IPS DF 6.9 (cell line): ENCODE data around the gene ANXA11.

ENCODE experiments used
- DNase-seq: peaks from one replicate; pipeline ENCODE4 v3.0.0-alpha.2; 2013; ENCODE audit warnings: low read depth, low spot score
- H3K27ac ChIP-seq: one replicate; pipeline ENCODE4 v1.5.1; 2013; ENCODE audit warnings: low read length, control low read depth
- H3K27me3 ChIP-seq: 2 replicates; pipeline ENCODE4 v1.6.1; 2013; ENCODE audit warnings: mild to moderate bottlenecking, low read length; ENCODE audit not compliant: control insufficient read depth, insufficient read depth
- H3K36me3 ChIP-seq: 2 replicates; pipeline ENCODE4 v1.6.1; 2013; ENCODE audit warnings: low read length; ENCODE audit not compliant: control insufficient read depth, insufficient read depth
- H3K4me1 ChIP-seq: 2 replicates; pipeline ENCODE4 v1.6.1; 2013; ENCODE audit warnings: low read length; ENCODE audit not compliant: control insufficient read depth, insufficient read depth
- H3K4me3 ChIP-seq: 2 replicates; pipeline ENCODE4 v1.5.1; 2013; ENCODE audit warnings: mild to moderate bottlenecking, low read length
- H3K9me3 ChIP-seq: 2 replicates; pipeline ENCODE4 v1.6.1; 2013; ENCODE audit warnings: low read length, inconsistent platforms; ENCODE audit not compliant: control insufficient read depth, insufficient read depth
- WGBS: extraction: QIAGEN DNeasy Blood & Tissue Kit; methylation state at CpG from one replicate; pipeline ENCODE4 v1.1.7; 2013; ENCODE audit warnings: mixed read lengths, missing lambda C conversion rate; ENCODE audit not compliant: insufficient read length, insufficient coverage; 5-methylcytosine and 5-hydroxymethylcytosine counted together

Gene ANXA11

GRCh38 chr10:80174641-80175395, 30.5 kb downstream of the ANXA11 start:
- DNase-seq: no peak
- no peaks in the 10 kb centered on the region for H3K9me3 ChIP-seq
- H3K36me3 ChIP-seq: no peaks in the 10 kb centered on the region
- peaks cover 4% of the 10 kb centered on the region for H3K4me1 ChIP-seq
- no CpG with 5 or more reads among the region's 15 CpGs for WGBS
- H3K27me3 ChIP-seq: no peaks in the 10 kb centered on the region
- H3K4me3 ChIP-seq: no peak overlapping the region
- no peak overlapping the region for H3K27ac ChIP-seq

DNA sequence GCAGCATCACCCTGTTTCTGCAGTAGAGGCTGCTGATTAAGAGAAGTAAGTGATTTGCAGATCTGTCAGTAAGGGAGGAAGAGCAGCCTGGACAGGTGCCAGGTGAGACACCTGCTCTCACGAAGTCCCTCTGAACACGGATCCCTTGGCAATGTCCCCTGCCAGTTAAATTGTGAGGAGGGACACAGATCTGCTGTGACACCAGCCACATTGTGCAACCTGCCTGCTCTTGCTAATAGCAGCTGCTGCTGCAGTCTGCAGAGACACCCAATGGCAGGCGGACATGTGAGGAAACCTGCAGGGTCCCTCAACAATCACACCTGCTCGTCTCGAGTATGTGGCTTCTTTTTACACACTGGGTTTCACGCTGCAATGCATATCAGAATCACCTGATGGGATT, 31.9 kb downstream of the ANXA11 start:
- no peak overlapping the region for H3K27ac ChIP-seq
- no peak overlapping the region for H3K4me3 ChIP-seq
- WGBS: no CpG with 5 or more reads among the region's 6 CpGs
- no peaks in the 10 kb centered on the region for H3K9me3 ChIP-seq
- peaks cover 4% of the 10 kb centered on the region for H3K4me1 ChIP-seq
- DNase-seq: no peak
- H3K36me3 ChIP-seq: no peaks in the 10 kb centered on the region
- H3K27me3 ChIP-seq: no peaks in the 10 kb centered on the region

DNA sequence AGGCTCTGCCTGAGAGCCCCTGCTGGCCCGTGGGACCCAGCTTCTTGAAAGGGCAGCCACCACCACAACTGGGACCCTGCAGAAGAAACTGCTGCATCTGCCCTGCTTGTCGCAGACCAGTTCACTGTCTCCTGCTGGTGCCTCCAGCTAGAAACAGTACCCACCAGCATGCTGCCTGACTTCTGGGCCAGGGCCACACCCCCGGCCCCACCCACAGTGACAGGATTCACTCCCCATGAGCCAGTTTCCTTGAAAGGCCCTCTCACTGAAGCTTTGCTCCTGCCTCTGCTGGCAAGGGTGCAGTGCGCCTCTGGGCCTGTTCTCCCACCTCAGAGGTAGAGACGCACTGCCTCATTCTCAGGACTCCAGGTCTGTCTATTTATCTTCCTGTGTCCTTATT, 32.4 kb downstream of the ANXA11 start:
- Histone ChIP-seq H3K9me3 (no peaks in the 10 kb centered on the region), H3K36me3 (no peaks in the 10 kb centered on the region), H3K27me3 (no peaks in the 10 kb centered on the region), H3K4me1 (peaks cover 4% of the 10 kb centered on the region), H3K4me3 (no peak overlapping the region), H3K27ac (no peak overlapping the region)
- WGBS: no CpG with 5 or more reads among the region's 5 CpGs
- DNase-seq: no peak

DNA sequence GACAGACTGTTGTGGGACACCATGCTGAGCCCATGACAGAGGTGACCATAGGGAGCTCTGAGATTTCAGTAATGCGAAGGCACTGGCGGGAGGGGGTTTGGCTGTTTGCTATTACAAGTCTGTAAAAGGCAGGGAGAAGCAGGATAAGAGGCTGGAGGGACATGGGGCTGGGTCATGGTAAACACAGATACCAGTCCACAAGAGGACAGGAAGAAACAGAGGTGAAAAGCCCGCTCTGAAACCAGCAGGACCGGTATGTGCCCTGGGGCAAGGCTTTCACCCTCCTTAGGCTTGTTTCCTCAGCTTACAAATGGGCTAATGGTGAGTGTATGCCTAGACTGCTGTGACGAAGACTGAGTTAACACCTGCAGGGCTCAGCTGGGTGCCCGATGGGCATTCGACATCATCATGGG, 34.1 kb downstream of the ANXA11 start:
- no CpG with 5 or more reads among the region's 7 CpGs for WGBS
- H3K27ac ChIP-seq: no peak overlapping the region
- no peak for DNase-seq

GRCh38 chr10:80170641-80171040, 34.7 kb downstream of the ANXA11 start:
- WGBS: no CpG with 5 or more reads among the region's 10 CpGs
- H3K4me3 ChIP-seq: no peak overlapping the region
- H3K9me3 ChIP-seq: no peaks in the 10 kb centered on the region
- no peaks in the 10 kb centered on the region for H3K27me3 ChIP-seq
- DNase-seq: no peak
- H3K4me1 ChIP-seq: peaks cover 4% of the 10 kb centered on the region
- no peaks in the 10 kb centered on the region; the same call in 1 of the 2 replicates for H3K36me3 ChIP-seq
- H3K27ac ChIP-seq: no peak overlapping the region

More for the DNA sequence above, 34.1 kb downstream of the ANXA11 start:
- Histone ChIP-seq H3K4me1 (peaks cover 4% of the 10 kb centered on the region), H3K4me3 (no peak overlapping the region), H3K36me3 (no peaks in the 10 kb centered on the region), H3K27me3 (no peaks in the 10 kb centered on the region), H3K9me3 (no peaks in the 10 kb centered on the region)

DNA sequence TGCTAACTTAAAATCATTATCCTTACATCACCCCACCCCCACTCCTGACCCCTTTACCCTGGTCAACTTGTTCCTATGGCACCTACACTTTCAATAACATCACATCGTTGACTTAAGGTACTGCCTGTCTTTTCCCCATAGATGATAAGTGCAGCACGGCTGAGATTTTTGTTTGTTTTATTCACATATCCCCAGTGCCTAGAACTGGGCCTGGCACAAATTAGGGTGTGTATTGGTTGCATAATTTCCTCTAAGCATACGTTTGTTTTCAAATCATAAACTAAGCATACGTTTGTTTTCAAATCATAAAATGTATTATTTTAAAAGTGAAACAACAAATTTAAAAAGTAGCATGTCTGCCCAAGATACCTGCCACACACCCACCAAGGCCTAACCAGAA, 35.3 kb downstream of the ANXA11 start:
- no peak overlapping the region for H3K27ac ChIP-seq
- H3K9me3 ChIP-seq: no peaks in the 10 kb centered on the region
- no peaks in the 10 kb centered on the region for H3K27me3 ChIP-seq
- WGBS: no CpG with 5 or more reads among the region's 4 CpGs
- no peak overlapping the region for H3K4me3 ChIP-seq
- peaks cover 4% of the 10 kb centered on the region for H3K4me1 ChIP-seq
- DNase-seq: no peak
- H3K36me3 ChIP-seq: no peaks in the 10 kb centered on the region; the same call in 1 of the 2 replicates

GRCh38 chr10:80168679-80169380, 36.5 kb downstream of the ANXA11 start:
- Histone ChIP-seq H3K36me3 (no peaks in the 10 kb centered on the region; the same call in 1 of the 2 replicates), H3K27me3 (no peaks in the 10 kb centered on the region), H3K9me3 (no peaks in the 10 kb centered on the region), H3K4me3 (no peak overlapping the region), H3K27ac (no peak overlapping the region), H3K4me1 (peaks cover 4% of the 10 kb centered on the region)
- DNase-seq: no peak
- no CpG with 5 or more reads among the region's 13 CpGs for WGBS

DNA sequence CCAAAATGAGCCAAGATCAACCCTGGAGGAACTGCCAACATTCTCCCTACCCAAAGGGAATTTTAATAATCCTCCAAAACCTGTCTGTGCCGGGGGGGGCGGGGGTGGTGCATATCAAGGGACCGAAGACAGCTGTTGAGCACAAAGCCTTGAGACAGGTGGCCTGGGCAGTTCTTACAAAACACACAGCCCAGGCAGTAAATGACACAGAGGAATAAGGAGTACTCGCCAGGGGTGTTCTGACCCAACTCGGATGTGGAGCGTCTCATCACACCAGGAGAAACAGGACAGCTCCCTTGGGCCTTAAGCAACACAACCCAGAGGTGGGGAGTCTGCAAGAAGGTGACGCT, 37.2 kb downstream of the ANXA11 start:
- H3K27me3 ChIP-seq: no peaks in the 10 kb centered on the region
- no peaks in the 10 kb centered on the region; the same call in 1 of the 2 replicates for H3K36me3 ChIP-seq
- H3K9me3 ChIP-seq: no peaks in the 10 kb centered on the region
- no CpG with 5 or more reads among the region's 7 CpGs for WGBS
- peaks cover 4% of the 10 kb centered on the region for H3K4me1 ChIP-seq
- no peak overlapping the region for H3K27ac ChIP-seq
- H3K4me3 ChIP-seq: no peak overlapping the region
- DNase-seq: no peak

- Histone ChIP-seq H3K27ac (no peak overlapping the region), H3K4me1 (no peaks in the 10 kb centered on the region; the same call in 1 of the 2 replicates), H3K9me3 (no peaks in the 10 kb centered on the region), H3K4me3 (no peak overlapping the region), H3K27me3 (no peaks in the 10 kb centered on the region), H3K36me3 (no peaks in the 10 kb centered on the region; the same call in 1 of the 2 replicates)
- WGBS: no CpG with 5 or more reads among the region's 8 CpGs
- DNase-seq: no peak
These were observed 37.7 kb downstream of the ANXA11 start for GRCh38 chr10:80167471-80168161.

GRCh38 chr10:80166581-80167470, 38.5 kb downstream of the ANXA11 start:
- DNase-seq: no peak
- no peak overlapping the region for H3K27ac ChIP-seq
- H3K4me3 ChIP-seq: no peak overlapping the region
- H3K36me3 ChIP-seq: no peaks in the 10 kb centered on the region; the same call in 1 of the 2 replicates
- no peaks in the 10 kb centered on the region for H3K27me3 ChIP-seq
- no peaks in the 10 kb centered on the region for H3K9me3 ChIP-seq
- no peaks in the 10 kb centered on the region for H3K4me1 ChIP-seq
- WGBS: no CpG with 5 or more reads among the region's 28 CpGs
